ENCODE measurements around the gene SMG5.

Gene SMG5

GRCh38 chr1:156291226-156292061 is 8.8 kb upstream of the SMG5 start:
- peak; percentile 77 for DNase-seq (ENCODE audit: low read depth)
- TF ChIP-seq CTCF (IDR thresholded peaks at IDR 0.05; ENCODE audit: low read length, missing control alignments), result no peak
- H3K4me3 ChIP-seq (replicated peaks; ENCODE audit: low read depth, low read length), result peak overlapping the region; percentile 55

- no peak for DNase-seq (ENCODE audit: low read depth)
- H3K4me3 ChIP-seq (replicated peaks; ENCODE audit: low read depth, low read length), result no peak overlapping the region
- no peak for TF ChIP-seq CTCF (IDR thresholded peaks at IDR 0.05; ENCODE audit: low read length, missing control alignments)
Measured at GRCh38 chr1:156289857-156290256, 7.2 kb upstream of the SMG5 start.

GRCh38 chr1:156286061-156286460 is 3.4 kb upstream of the SMG5 start:
- no peak for TF ChIP-seq CTCF (IDR thresholded peaks at IDR 0.05; ENCODE audit: low read length, missing control alignments)
- DNase-seq (ENCODE audit: low read depth), result no peak
- H3K4me3 ChIP-seq (replicated peaks; ENCODE audit: low read depth, low read length), result no peak overlapping the region

- no peak overlapping the region for H3K4me3 ChIP-seq (replicated peaks; ENCODE audit: low read depth, low read length)
- TF ChIP-seq CTCF (IDR thresholded peaks at IDR 0.05; ENCODE audit: low read length, missing control alignments), result no peak
Measured at GRCh38 chr1:156285437-156285836, 2.8 kb upstream of the SMG5 start.

GRCh38 chr1:156284757-156285156 is 2.1 kb upstream of the SMG5 start:
- no peak for DNase-seq (ENCODE audit: low read depth)
- TF ChIP-seq CTCF (IDR thresholded peaks at IDR 0.05; ENCODE audit: low read length, missing control alignments), result no peak
- H3K4me3 ChIP-seq (replicated peaks; ENCODE audit: low read depth, low read length), result no peak overlapping the region

More at GRCh38 chr1:156285437-156285836, 2.8 kb upstream of the SMG5 start:
- no peak for DNase-seq (ENCODE audit: low read depth)

GRCh38 chr1:156284112-156284511 is 1.5 kb upstream of the SMG5 start, which contains the start of gene TMEM79:
Gene TMEM79 (plus strand): TSS chr1:156284325. CDS start chr1:156285227, 902 bp downstream.
- H3K4me3 ChIP-seq (replicated peaks; ENCODE audit: low read depth, low read length), result peak within 1 kb of the TSS; percentile 93
- no peak for DNase-seq (ENCODE audit: low read depth)
- no peak for TF ChIP-seq CTCF (IDR thresholded peaks at IDR 0.05; ENCODE audit: low read length, missing control alignments)

- no peak for DNase-seq (ENCODE audit: low read depth)
- peak overlapping the region; percentile 93 for H3K4me3 ChIP-seq (replicated peaks; ENCODE audit: low read depth, low read length)
- TF ChIP-seq CTCF (IDR thresholded peaks at IDR 0.05; ENCODE audit: low read length, missing control alignments), result no peak
Measured at GRCh38 chr1:156283521-156283920, 896 bp upstream of the SMG5 start.
